Upper lobe of left lung (tissue), 6 donors: ENCODE results near the gene ARHGEF40. TPM values are rescaled to one million over a fixed set of nuclear protein-coding genes. Genes with fewer than 3 reads are reported as not detected.

Experiments used
- ATAC-seq, 2 donors: fragments of 200-7000 bp; cut with Tn5 transposase; one replicate each; pipeline ENCODE4 v1.9.1; 2022; ENCODE audit warnings: mild to moderate bottlenecking in 2 of 2, moderate library complexity in 2 of 2; ENCODE audit not compliant: low FRiP score in 2 of 2
- DNase-seq, 2 donors: peaks; one replicate each; pipeline ENCODE4 v3.0.0-alpha.2; 2019 to 2020
- H3K27ac ChIP-seq, 4 donors: fragments of 200-600 bp; sonication (generic); one replicate each; pipeline ENCODE4 v1.5.1; 2016 to 2019
- H3K27me3 ChIP-seq, 4 donors: fragments of 200-600 bp; sonication (generic); one replicate each; pipeline ENCODE4 v1.5.1; 2017 to 2019
- H3K36me3 ChIP-seq, 4 donors: fragments of 200-600 bp; sonication (generic); one replicate each; pipeline ENCODE4 v1.5.1; 2016 to 2019
- H3K4me1 ChIP-seq, 4 donors: fragments of 200-600 bp; sonication (generic); one replicate each; pipeline ENCODE4 v1.5.1; 2018 to 2019
- H3K4me3 ChIP-seq, 4 donors: fragments of 200-600 bp; sonication (generic); one replicate each; pipeline ENCODE4 v1.5.1; 2017 to 2019; ENCODE audit warnings: mild to moderate bottlenecking in 2 of 4, moderate library complexity in 1 of 4
- H3K9me3 ChIP-seq, 4 donors: fragments of 200-600 bp; sonication (generic); one replicate each; pipeline ENCODE4 v1.5.1; 2018 to 2019
- EP300 ChIP-seq, 4 donors: sonication (generic); formaldehyde crosslinking; IDR thresholded peaks; one replicate each; pipeline ENCODE4 v1.5.1; 2017; ENCODE audit warnings: antibody characterized with exemption in 4 of 4, control low read depth in 2 of 4
- POLR2A ChIP-seq, 4 donors: fragments of 450-650 bp; IDR thresholded peaks; one replicate each; pipeline ENCODE4 v1.5.1; 2016 to 2017; ENCODE audit warnings: antibody characterized with exemption in 4 of 4, mild to moderate bottlenecking in 2 of 4
- POLR2AphosphoS5 ChIP-seq, 2 donors: sonication (generic); formaldehyde crosslinking; IDR thresholded peaks; one replicate each; pipeline ENCODE4 v1.5.1; 2017; ENCODE audit warnings: antibody characterized with exemption in 2 of 2
- WGBS, 2 donors: methylation state at CpG; one replicate each; pipeline ENCODE4 v1.1.5; 2017 to 2018; 5-methylcytosine and 5-hydroxymethylcytosine counted together
- total RNA-seq, 6 donors: library from RNA; depleted of rRNA in 4 of 6; stranded (reverse); fragments of >200 nt in 4 of 6; gene quantifications; one replicate each; pipeline versions ENCODE4 v1.1.0 to v1.2.1, GENCODE V29; 2016 to 2021
- TF ChIP-seq, protein P1 (sequence below), 6 experiments: fragments of 450-650 bp in 4 of 6; fragments of 200-600 bp in 2 of 6; sonication (generic) in 2 of 6; IDR thresholded peaks; one replicate each; pipeline ENCODE4 v1.5.1; 2016 to 2019; ENCODE audit warnings: antibody characterized with exemption in 6 of 6
- donor health status: DM: no; HTN: no; CAD: no; lungs with moderate emphysema.
- donor health status: DM: no; HTN: yes; CAD: no; lungs with severe emphysema.

The ARHGEF40 gene
- total RNA-seq, 6 donors from 2014 or later, result 24.8 to 74.4 (median 36.0) TPM

DNA sequence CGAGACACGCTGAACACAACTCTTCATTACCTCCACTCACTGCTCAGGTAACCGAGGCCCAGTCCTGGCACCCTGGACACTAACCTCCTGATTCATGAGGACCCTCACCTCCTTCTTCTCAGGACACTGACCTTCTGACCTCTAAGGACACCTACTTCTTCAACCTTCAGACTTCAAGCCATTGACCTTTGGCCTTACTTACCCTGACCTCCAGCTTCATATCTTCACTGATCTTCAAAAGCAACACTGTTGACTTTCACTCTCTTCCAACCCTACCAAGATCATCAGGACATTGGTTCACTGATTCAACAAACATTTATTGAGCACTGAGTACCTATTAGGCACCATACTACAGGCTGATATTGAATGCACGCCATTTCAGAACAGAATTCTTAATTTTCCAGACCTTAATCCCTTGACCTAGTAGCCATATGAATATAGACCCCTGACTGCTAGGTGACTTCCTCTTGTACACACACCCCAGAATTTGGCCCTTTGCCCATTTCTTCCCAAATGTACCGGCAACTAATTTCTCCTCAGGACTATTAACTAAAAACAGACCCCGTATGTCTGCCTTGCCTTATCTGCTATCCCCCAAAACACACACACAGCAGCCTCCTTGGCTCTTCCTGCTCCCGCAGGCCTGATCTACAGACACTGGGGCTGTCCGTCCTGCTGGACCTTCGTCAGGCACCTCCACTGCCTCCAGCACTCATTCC, 5.8 kb downstream of the ARHGEF40 start:
- Histone ChIP-seq H3K27ac (no peak overlapping the region), H3K36me3 (peaks cover 0 to 75% (median 41%) of the 10 kb centered on the region in 4 donors), H3K27me3 (no peaks in the 10 kb centered on the region), H3K4me3 (no peak overlapping the region), H3K9me3 (no peaks in the 10 kb centered on the region), H3K4me1 (peaks cover 12 to 22% (median 20%) of the 10 kb centered on the region in 4 donors)
- TF ChIP-seq POLR2AphosphoS5 (IDR thresholded peaks at IDR 0.05) (no peak), EP300 (IDR thresholded peaks at IDR 0.05) (no peak)
- TF ChIP-seq, protein P1, sequence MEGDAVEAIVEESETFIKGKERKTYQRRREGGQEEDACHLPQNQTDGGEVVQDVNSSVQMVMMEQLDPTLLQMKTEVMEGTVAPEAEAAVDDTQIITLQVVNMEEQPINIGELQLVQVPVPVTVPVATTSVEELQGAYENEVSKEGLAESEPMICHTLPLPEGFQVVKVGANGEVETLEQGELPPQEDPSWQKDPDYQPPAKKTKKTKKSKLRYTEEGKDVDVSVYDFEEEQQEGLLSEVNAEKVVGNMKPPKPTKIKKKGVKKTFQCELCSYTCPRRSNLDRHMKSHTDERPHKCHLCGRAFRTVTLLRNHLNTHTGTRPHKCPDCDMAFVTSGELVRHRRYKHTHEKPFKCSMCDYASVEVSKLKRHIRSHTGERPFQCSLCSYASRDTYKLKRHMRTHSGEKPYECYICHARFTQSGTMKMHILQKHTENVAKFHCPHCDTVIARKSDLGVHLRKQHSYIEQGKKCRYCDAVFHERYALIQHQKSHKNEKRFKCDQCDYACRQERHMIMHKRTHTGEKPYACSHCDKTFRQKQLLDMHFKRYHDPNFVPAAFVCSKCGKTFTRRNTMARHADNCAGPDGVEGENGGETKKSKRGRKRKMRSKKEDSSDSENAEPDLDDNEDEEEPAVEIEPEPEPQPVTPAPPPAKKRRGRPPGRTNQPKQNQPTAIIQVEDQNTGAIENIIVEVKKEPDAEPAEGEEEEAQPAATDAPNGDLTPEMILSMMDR (IDR thresholded peaks at IDR 0.05), result no peak
- DNase-seq (no peak), ATAC-seq (no peak)
- 90 to 91% methylated on average over 9 of the region's 9 CpGs for WGBS, 2 donors

DNA sequence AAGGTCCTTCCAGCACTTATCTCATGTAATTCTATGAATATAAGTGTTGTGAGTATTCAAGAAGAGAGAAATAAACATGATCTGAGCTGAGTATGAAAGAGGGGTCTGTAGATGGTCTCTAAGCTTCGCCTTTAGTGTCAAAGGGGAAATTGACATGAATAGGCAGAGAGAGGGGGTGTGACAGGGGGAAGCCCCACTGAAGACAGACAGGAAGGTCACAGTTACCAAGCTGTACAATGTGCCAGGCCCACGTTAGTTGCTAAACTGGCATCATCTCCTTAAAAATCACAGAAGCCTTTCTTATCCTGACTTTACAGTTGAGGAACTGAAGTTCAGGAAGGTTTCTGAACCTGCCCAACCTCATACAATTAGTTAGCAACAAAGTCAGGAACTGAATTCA, 7.6 kb downstream of the ARHGEF40 start:
- TF ChIP-seq POLR2AphosphoS5 (IDR thresholded peaks at IDR 0.05) (no peak), POLR2A (IDR thresholded peaks at IDR 0.05) (no peak), EP300 (IDR thresholded peaks at IDR 0.05) (no peak)
- TF ChIP-seq, protein P1 (IDR thresholded peaks at IDR 0.05), result no peak
- no peaks in the 10 kb centered on the region for H3K27me3 ChIP-seq
- H3K4me1 ChIP-seq, result peaks cover 0 to 4% (median 3%) of the 10 kb centered on the region in 4 donors
- 63 to 80% methylated on average over 2 of the region's 2 CpGs for WGBS, 2 donors
- H3K4me3 ChIP-seq, result no peak overlapping the region
- no peak for ATAC-seq
- H3K9me3 ChIP-seq, result no peaks in the 10 kb centered on the region
- peaks cover 5 to 93% (median 55%) of the 10 kb centered on the region in 4 donors for H3K36me3 ChIP-seq
- DNase-seq, result no peak
- H3K27ac ChIP-seq, result no peak overlapping the region

DNA sequence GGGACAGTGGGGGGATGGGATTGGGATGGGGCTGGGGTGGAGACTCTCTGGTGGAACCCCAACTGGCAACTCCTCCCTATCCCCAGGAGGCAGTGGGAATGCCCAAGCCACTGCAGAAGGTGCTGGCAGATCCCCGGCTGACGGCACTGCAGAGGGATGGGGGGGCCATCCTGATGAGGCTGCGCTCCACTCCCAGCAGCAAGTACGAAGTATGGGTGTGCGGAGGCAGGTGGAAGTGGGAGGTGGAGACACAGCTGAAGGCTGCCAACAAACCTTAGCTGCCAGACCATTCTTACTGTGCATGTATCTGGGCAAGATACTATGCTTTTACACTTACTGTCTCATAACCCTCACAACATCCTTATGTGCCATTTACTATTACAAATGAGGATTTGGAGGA, 8.2 kb downstream of the ARHGEF40 start:
- no peaks in the 10 kb centered on the region for H3K4me1 ChIP-seq
- WGBS, 2 donors, result 94 to 97% methylated on average over 5 of the region's 5 CpGs
- TF ChIP-seq, protein P1 (IDR thresholded peaks at IDR 0.05), result no peak
- no peak for TF ChIP-seq EP300 (IDR thresholded peaks at IDR 0.05)
- TF ChIP-seq POLR2A (IDR thresholded peaks at IDR 0.05), result no peak
- no peak for TF ChIP-seq POLR2AphosphoS5 (IDR thresholded peaks at IDR 0.05)
- H3K9me3 ChIP-seq, result no peaks in the 10 kb centered on the region
- H3K4me3 ChIP-seq, result no peak overlapping the region
- no peaks in the 10 kb centered on the region for H3K27me3 ChIP-seq
- H3K27ac ChIP-seq, result no peak overlapping the region
- no peak for ATAC-seq
- DNase-seq, result peak in 1 of 2 donors; percentile 7
- H3K36me3 ChIP-seq, result peaks cover 5 to 94% (median 60%) of the 10 kb centered on the region in 4 donors

DNA sequence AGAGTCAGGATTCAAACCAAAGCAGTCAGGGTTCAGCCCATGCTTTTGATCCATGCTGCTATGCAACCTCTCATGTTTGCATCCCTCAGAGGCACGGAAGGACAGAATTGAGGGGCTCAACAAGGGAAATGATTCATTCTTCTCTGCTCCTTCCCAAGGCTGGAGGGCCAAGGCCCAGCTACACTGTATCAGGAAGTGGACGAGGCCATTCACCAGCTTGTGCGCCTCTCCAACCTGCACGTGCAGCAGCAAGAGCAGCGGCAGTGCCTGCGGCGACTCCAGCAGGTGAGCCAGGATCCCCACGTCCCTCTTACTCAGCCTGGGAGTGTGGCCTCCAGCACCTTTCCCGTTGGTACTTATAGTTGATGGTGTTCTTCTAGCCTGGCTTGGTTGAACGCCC, 8.6 kb downstream of the ARHGEF40 start:
- Histone ChIP-seq H3K36me3 (peaks cover 5 to 94% (median 62%) of the 10 kb centered on the region in 4 donors), H3K4me3 (no peak overlapping the region), H3K9me3 (no peaks in the 10 kb centered on the region), H3K4me1 (no peaks in the 10 kb centered on the region), H3K27me3 (no peaks in the 10 kb centered on the region), H3K27ac (no peak overlapping the region)
- peak in 1 of 2 donors; percentile 35 for DNase-seq
- TF ChIP-seq EP300 (IDR thresholded peaks at IDR 0.05), result no peak
- TF ChIP-seq POLR2A (IDR thresholded peaks at IDR 0.05), result no peak
- TF ChIP-seq POLR2AphosphoS5 (IDR thresholded peaks at IDR 0.05), result no peak
- TF ChIP-seq, protein P1 (IDR thresholded peaks at IDR 0.05), result no peak
- ATAC-seq, result no peak
- 88% methylated on average over 10 of the region's 10 CpGs for WGBS, 2 donors
